NCI-H748 treated with DMSO at 0.1 percent for 48 hours (cell line): ENCODE results near the gene EGFR.

Experiments used
- DNase-seq: peaks from one replicate; lab custom pipeline; 2025; lab: John Stamatoyannopoulos, UW

Gene EGFR

GRCh38 chr7:55172161-55172560, 153.3 kb downstream of the EGFR start:
- DNase-seq, result no peak

GRCh38 chr7:55172881-55173609, 154.2 kb downstream of the EGFR start:
- DNase-seq, result no peak

- no peak for DNase-seq
Measured at GRCh38 chr7:55173671-55174070, 154.9 kb downstream of the EGFR start.

- no peak for DNase-seq
Measured at GRCh38 chr7:55174456-55174855, 155.6 kb downstream of the EGFR start.

GRCh38 chr7:55174856-55175255, 156.0 kb downstream of the EGFR start:
- no peak for DNase-seq

- DNase-seq, result no peak
Measured at GRCh38 chr7:55177068-55177530, 158.3 kb downstream of the EGFR start.

- no peak for DNase-seq
Measured at GRCh38 chr7:55177589-55178261, 158.9 kb downstream of the EGFR start.

- DNase-seq, result no peak
Measured at GRCh38 chr7:55178292-55178862, 159.6 kb downstream of the EGFR start.

- no peak for DNase-seq
Measured at GRCh38 chr7:55178863-55179773, 160.3 kb downstream of the EGFR start.

- DNase-seq, result no peak
Measured at GRCh38 chr7:55179931-55180682, 161.3 kb downstream of the EGFR start.

GRCh38 chr7:55180963-55181542, 162.2 kb downstream of the EGFR start:
- DNase-seq, result no peak

- no peak for DNase-seq
Measured at GRCh38 chr7:55181762-55182161, 162.9 kb downstream of the EGFR start.

GRCh38 chr7:55183897-55184296, 165.1 kb downstream of the EGFR start:
- DNase-seq, result no peak

- DNase-seq, result no peak
Measured at GRCh38 chr7:55185321-55185802, 166.5 kb downstream of the EGFR start.

GRCh38 chr7:55185941-55186609, 167.3 kb downstream of the EGFR start:
- DNase-seq, result no peak

- DNase-seq, result no peak
Measured at GRCh38 chr7:55187701-55188491, 169.1 kb downstream of the EGFR start.

- DNase-seq, result no peak
Measured at GRCh38 chr7:55188590-55189138, 169.8 kb downstream of the EGFR start.

- DNase-seq, result no peak
Measured at GRCh38 chr7:55189146-55189766, 170.4 kb downstream of the EGFR start.
